Body of pancreas (tissue), 4 donors: ENCODE measurements around the gene SLC24A3.

ENCODE experiments used
- POLR2A ChIP-seq, 3 donors: fragments of 450-650 bp; IDR thresholded peaks; one replicate each; pipeline ENCODE4 v1.6.1; 2016; ENCODE audit warnings: antibody characterized with exemption in 3 of 3, mild to moderate bottlenecking in 2 of 3
- TF ChIP-seq, protein P1 (sequence below), 7 experiments: fragments of 450-650 bp in 4 of 7; fragments of 200-600 bp in 3 of 7; sonication (generic) in 3 of 7; IDR thresholded peaks; one replicate each; pipeline ENCODE4 v1.5.1; 2016 to 2019; ENCODE audit warnings: antibody characterized with exemption in 7 of 7

- TF ChIP-seq, protein P1, sequence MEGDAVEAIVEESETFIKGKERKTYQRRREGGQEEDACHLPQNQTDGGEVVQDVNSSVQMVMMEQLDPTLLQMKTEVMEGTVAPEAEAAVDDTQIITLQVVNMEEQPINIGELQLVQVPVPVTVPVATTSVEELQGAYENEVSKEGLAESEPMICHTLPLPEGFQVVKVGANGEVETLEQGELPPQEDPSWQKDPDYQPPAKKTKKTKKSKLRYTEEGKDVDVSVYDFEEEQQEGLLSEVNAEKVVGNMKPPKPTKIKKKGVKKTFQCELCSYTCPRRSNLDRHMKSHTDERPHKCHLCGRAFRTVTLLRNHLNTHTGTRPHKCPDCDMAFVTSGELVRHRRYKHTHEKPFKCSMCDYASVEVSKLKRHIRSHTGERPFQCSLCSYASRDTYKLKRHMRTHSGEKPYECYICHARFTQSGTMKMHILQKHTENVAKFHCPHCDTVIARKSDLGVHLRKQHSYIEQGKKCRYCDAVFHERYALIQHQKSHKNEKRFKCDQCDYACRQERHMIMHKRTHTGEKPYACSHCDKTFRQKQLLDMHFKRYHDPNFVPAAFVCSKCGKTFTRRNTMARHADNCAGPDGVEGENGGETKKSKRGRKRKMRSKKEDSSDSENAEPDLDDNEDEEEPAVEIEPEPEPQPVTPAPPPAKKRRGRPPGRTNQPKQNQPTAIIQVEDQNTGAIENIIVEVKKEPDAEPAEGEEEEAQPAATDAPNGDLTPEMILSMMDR (IDR thresholded peaks at IDR 0.05): no peak
- no peak for TF ChIP-seq POLR2A (IDR thresholded peaks at IDR 0.05)
Measured at GRCh38 chr20:19368351-19368750, 155.9 kb downstream of the SLC24A3 start.
